ENCODE measurements around the gene FABP2. TPM values are rescaled to one million over a fixed set of nuclear protein-coding genes. Genes with fewer than 3 reads are reported as not detected.

FABP2 gene
- total and polyA plus RNA-seq, 2 donors, result not detected

DNA sequence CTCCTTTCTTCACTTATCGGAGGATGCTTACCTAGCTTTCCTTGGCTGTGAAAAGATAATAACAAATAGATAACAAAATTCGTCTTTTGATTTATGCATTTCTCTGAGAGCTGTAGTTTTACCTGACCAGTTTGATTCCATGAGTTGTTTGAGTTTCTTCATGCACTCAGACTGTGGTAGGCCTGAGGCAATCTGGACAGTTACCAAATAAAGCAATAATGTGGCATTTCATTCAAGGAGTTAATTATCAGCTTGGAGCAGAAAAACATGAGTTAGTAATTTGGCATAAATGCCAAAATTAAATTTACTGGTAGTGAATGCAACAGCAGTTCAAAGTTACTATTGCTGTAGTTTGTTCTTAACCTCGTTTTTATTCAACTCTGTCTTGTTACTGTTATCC, 53.5 kb downstream of the FABP2 start:
- DNase-seq (ENCODE audit: extremely low spot score), result no peak
- Histone ChIP-seq H3K4me3 (ENCODE audit: low read depth, low read length) (no peak overlapping the region), H3K27ac (ENCODE audit: low read depth) (no peak overlapping the region), H3K4me1 (ENCODE audit: insufficient read depth) (no peaks in the 10 kb centered on the region), H3K36me3 (ENCODE audit: insufficient read depth) (peaks cover 1% of the 10 kb centered on the region)
- 83% methylated on average over 3 of the region's 3 CpGs for WGBS

Small RNA genes lying within 50 kb of the gene (small RNA-seq; reads per million reads assigned to genes)
- gene RNU4-33P, result not detected

Other genes with a start within 250 kb of the FABP2 start
- gene MYOZ2, start 186.3 kb downstream of the FABP2 start, total RNA-seq, result 11.3 TPM
- 0.35 TPM for gene MYOZ2, start 186.3 kb downstream of the FABP2 start, polyA plus RNA-seq
- gene USP53, start 109.4 kb downstream of the FABP2 start, total RNA-seq, result 40.8 TPM
- gene USP53, start 109.4 kb downstream of the FABP2 start, polyA plus RNA-seq, result 14.8 TPM